ENCODE measurements around the gene ICAM2.

GRCh38 chr17:64064331-64064730 is 43.9 kb upstream of the ICAM2 start:
- TF ChIP-seq CTCF (IDR thresholded peaks at IDR 0.05) (no peak), EZH2 (IDR thresholded peaks at IDR 0.05; ENCODE audit: borderline replicate concordance, insufficient read depth, low read depth, low read length, poor library complexity, severe bottlenecking) (no peak)
